ENCODE measurements around the gene CBR1. TPM values are rescaled to one million over a fixed set of nuclear protein-coding genes. Genes with fewer than 3 reads are reported as not detected.

Gene CBR1
- 154 and 307 TPM in 2 replicates for total RNA-seq

GRCh38 chr21:36069713-36070583 is at the start of gene CBR1:
CBR1 (plus strand) TSS chr21:36070024; CDS start chr21:36070116, 92 bp downstream.

DNA sequence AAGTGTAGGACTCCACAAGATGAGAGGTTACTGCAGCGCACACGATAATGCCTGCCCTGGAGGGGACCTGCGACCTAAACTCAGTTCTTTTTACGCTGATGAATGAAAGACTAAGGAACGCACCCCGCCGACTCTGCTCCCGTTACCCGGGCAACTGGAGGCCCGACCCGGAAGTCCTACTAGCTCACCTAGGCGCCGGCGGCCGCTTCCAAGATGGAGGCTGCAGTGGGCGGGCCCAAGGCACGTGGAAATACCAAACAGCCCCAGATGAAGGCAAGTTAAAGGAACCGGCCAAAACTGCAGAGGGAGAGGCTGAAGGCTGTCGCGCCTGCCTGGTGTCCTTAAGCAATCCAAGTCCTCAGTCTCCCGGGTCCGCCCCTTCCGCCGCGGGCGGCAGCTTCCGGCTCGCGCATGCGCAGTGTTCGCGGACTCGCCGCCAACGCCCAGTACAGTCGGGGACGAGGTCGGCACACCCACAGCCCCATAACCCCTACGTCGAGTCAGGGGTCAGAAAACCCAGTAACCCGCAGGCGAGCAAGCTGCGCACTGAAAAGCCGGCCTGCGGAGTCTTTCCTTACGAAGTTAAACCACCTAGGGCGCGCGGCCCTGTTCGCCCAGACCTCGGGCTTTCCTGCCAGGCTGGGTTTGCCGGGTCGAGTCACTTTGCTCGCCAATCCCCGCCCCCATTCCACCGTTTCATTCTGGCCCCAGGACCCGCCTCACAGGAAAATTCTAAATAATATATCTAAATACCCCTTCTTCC is 9.5 kb upstream of the CBR1 start, which contains the start of gene SETD4:
Gene SETD4 (minus strand): TSS at position 368 of the 763 bp plus-strand sequence. CDS start 1,638 bp downstream, outside the sequence.

Other genes starting within 250 kb of the CBR1 start
- 7.3 and 8.8 TPM in 2 replicates for gene SETD4, start 9.5 kb upstream of the CBR1 start, total RNA-seq
- gene CBR3, start 65.1 kb downstream of the CBR1 start, total RNA-seq: 8.3 and 12.8 TPM in 2 replicates
- gene DOP1B, start 86.8 kb downstream of the CBR1 start, total RNA-seq: 6.3 and 9.9 TPM in 2 replicates

All from airway epithelial cell (primary cell).